SJCRH30 (cell line): Measurements from ENCODE around the gene RHBDF2. TPM values are rescaled to one million over a fixed set of nuclear protein-coding genes. Genes with fewer than 3 reads are reported as not detected.
A peak's percentile ranks its signal among the peaks of the same experiment; 100 is the strongest.
"Not testable (repeated sequence)": the region's sequence is repeated elsewhere in the genome, so short reads cannot be mapped to it uniquely, and the experiment has no call there.

ENCODE experiments used
- DNase-seq, 2 experiments: peaks; one replicate each; pipeline ENCODE4 v3.0.0-alpha.2; 2015 to 2020
- H3K27ac ChIP-seq: fragments of 250-450 bp; sonication (Bioruptor Pico); 2 replicates; pipeline ENCODE4 v1.5.1; 2020; ENCODE audit warnings: mild to moderate bottlenecking, moderate library complexity
- H3K27me3 ChIP-seq: fragments of 250-450 bp; sonication (Bioruptor Pico); 2 replicates; pipeline ENCODE4 v1.5.1; 2020; ENCODE audit warnings: mild to moderate bottlenecking, moderate library complexity
- H3K36me3 ChIP-seq: fragments of 250-450 bp; sonication (Bioruptor Pico); 2 replicates; pipeline ENCODE4 v1.5.1; 2020; ENCODE audit warnings: mild to moderate bottlenecking, moderate library complexity
- H3K4me1 ChIP-seq: fragments of 250-450 bp; sonication (Bioruptor Pico); 2 replicates; pipeline ENCODE4 v1.5.1; 2020; ENCODE audit warnings: mild to moderate bottlenecking, moderate library complexity
- H3K4me3 ChIP-seq: fragments of 250-450 bp; sonication (Bioruptor Pico); 2 replicates; pipeline ENCODE4 v1.5.1; 2020; ENCODE audit warnings: mild to moderate bottlenecking, moderate library complexity
- H3K9me3 ChIP-seq: fragments of 250-450 bp; sonication (Bioruptor Pico); replicated peaks from 2 replicates; pipeline ENCODE4 v1.5.1; 2020; ENCODE audit warnings: mild to moderate bottlenecking, moderate library complexity
- total RNA-seq: library from RNA; depleted of rRNA; stranded (reverse); fragments of >200 nt; shearing (Covaris generic); gene quantifications from 2 replicates; pipeline ENCODE4 v1.2.3, GENCODE V29; 2014

The RHBDF2 gene
- total RNA-seq, 1 experiment from 2014 or later = 2.5 TPM

DNA sequence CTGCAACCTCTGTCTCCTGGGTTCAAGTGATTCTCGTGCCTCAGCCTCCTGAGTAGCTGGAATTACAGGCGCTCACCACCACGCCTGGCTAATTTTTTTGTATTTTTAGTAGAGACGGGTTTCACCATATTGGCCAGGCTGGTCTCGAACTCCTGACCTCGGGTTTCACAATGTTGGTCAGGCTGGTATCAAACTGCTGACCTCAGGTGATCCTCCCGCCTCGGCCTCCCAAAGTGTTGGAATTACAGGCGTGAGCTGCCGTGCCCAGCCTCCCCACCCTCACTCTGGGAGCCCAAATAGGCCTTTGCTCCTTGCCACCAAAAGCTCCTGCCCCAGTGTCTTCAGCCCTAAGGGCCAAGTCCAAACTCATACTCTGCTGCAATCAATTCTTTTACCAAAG lies 20.5 kb upstream of the RHBDF2 start:
- H3K27me3 ChIP-seq = peaks cover 38% of the 10 kb centered on the region
- not testable (repeated sequence) for H3K27ac ChIP-seq, H3K9me3 ChIP-seq, H3K36me3 ChIP-seq, H3K4me3 ChIP-seq, H3K4me1 ChIP-seq, DNase-seq

DNA sequence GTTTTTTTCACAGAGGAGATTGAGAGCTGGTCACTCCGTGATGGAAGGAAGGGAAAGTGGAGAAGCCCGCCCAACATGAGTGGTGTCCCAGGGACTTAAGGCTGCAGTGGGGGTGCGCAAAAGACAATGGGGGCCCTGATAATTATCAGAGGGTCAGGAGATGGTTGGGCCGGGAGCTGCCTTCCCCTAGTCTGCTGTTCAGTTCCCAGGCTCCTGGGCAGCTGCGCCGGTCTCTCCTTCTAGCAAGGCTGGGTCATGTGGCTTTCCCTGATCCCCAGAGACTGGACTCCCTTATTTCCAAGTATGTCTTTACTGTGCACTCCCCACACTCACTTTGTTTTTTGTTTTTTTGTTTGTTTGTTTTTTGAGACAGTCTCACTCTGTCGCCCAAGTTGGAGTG lies 20.0 kb upstream of the RHBDF2 start:
- H3K36me3 ChIP-seq = no peaks in the 10 kb centered on the region
- H3K9me3 ChIP-seq = no peaks in the 10 kb centered on the region
- no peak for DNase-seq
- peaks cover 10% of the 10 kb centered on the region for H3K4me1 ChIP-seq
- H3K27me3 ChIP-seq = peaks cover 38% of the 10 kb centered on the region
- H3K4me3 ChIP-seq = no peak overlapping the region
- no peak overlapping the region for H3K27ac ChIP-seq

DNA sequence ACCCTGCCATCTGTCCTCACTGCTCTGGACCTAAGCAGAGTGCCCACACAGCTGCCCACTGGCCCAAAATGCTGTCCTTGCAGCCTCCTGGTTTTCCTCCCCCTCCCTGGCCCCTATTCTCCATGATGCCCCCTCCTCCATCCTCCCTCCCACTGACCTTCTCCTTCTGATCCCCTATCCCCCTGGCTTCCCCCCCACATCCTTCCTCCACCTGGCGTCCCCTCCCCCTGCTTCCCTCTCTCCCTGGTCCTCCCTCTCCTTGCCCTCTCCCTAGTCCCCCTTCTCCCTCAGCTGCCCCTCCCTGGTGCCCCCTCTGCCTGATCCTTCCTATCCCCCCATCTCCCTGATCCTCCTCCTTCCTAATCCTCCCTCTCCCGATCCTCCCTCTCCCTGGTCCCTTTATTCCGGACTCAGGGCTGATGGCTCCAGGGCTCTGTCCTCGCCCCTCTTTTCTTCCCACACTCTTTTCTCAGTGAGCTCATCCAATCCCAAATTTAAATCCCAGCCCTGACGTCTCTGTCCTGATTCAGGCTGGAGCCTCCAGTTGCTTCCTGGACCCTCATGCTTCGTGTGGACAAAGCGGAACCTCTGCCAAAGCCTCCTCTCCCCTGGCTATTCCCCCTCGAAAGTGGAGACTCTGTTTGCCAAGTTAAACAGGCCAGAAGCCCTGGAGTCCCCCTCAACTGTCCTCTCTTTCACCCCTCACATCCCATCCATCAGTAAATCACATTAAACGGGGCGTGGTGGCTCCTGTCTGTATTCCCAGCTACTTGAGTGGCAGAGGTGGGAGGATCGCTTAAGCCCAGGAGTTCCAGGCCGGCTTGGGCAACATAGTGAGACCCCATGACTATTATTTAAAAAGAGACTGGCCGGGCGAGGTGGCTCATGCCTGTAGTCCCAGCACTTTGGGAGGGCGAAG lies 18.1 kb upstream of the RHBDF2 start:
- Histone ChIP-seq H3K27ac (no peak overlapping the region), H3K4me3 (no peak overlapping the region), H3K4me1 (no peaks in the 10 kb centered on the region), H3K27me3 (peaks cover 31% of the 10 kb centered on the region), H3K9me3 (no peaks in the 10 kb centered on the region), H3K36me3 (no peaks in the 10 kb centered on the region)
- no peak for DNase-seq

DNA sequence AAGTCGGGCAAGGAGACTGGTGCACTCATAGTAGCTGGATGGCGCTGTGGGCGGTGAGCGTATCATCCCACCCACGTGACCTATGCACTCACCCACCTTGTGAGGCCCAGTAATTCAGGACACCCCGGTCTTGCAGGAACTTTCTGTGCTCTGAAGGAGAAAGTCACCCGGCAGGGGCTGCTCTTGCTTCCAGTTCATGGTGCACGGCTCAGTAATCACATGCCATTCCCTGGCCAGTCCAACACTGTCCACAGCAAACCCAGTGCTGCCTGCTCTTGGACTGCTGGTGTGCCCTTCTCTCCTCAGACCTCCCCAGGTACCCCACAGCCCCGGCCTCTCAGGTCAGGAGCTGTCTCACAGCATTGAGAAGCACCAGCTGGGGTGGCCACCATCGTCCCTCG lies 16.4 kb upstream of the RHBDF2 start:
- Histone ChIP-seq H3K27me3 (peaks cover 35% of the 10 kb centered on the region), H3K4me3 (no peak overlapping the region), H3K36me3 (no peaks in the 10 kb centered on the region), H3K4me1 (no peaks in the 10 kb centered on the region), H3K9me3 (no peaks in the 10 kb centered on the region), H3K27ac (no peak overlapping the region)
- DNase-seq = no peak

DNA sequence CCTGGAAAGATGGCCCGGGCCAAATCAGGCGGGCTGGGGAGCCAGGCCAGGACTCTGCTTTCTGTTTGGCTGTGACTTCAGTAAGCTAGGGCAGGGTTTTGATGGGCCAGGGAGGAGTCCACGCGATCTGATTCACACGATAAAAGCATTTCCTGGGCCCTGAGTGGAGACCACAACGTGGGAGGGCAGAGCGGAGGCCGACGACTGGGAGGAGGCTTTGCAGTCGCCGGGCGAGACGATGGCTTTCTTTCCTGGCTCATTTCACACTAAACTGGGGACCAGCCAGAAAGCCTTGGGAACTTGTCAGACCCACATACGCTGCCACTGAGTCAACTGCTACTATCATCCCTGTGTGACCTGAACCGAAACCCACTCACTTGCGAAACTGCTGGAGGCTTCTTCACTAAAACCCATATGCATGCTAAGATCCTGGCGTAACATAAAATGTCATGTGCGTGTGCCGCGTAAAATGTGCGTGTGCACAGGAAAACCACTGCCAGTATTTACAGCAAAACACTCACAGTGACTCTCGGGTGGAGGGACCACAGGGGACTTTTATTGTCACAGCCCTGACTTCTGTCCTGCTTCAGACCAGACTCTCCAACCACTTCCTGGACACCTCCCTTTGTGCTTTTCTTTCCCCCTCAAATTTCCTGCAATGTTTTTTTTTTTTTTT lies 14.2 kb upstream of the RHBDF2 start:
- Histone ChIP-seq H3K9me3 (no peaks in the 10 kb centered on the region), H3K27ac (no peak overlapping the region), H3K4me3 (no peak overlapping the region), H3K4me1 (no peaks in the 10 kb centered on the region), H3K36me3 (no peaks in the 10 kb centered on the region), H3K27me3 (peaks cover 20% of the 10 kb centered on the region)
- DNase-seq = no peak

DNA sequence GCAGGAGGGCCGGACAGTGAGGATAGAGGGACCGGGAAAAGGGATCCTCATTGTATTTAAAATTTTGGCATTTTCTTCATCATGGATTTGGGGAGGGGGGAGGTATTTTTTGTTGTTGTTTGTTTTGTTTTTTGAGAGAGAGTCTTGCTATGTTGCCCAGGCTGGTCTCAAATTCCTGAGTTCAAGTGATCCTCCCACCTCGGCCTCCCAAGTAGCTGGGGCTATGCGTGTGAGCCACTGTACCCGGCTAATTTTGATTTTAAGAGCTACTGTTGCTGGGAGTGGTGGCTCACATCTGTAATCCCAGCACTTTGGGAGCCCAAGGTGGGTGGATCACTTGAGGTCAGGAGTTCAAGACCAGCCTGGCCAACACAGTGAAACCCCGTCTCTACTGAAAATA lies 13.1 kb upstream of the RHBDF2 start:
- H3K4me3 ChIP-seq, H3K27ac ChIP-seq, H3K36me3 ChIP-seq, H3K4me1 ChIP-seq, H3K9me3 ChIP-seq, DNase-seq: not testable (repeated sequence)
- peaks cover 13% of the 10 kb centered on the region; the same call in 1 of the 2 replicates for H3K27me3 ChIP-seq

DNA sequence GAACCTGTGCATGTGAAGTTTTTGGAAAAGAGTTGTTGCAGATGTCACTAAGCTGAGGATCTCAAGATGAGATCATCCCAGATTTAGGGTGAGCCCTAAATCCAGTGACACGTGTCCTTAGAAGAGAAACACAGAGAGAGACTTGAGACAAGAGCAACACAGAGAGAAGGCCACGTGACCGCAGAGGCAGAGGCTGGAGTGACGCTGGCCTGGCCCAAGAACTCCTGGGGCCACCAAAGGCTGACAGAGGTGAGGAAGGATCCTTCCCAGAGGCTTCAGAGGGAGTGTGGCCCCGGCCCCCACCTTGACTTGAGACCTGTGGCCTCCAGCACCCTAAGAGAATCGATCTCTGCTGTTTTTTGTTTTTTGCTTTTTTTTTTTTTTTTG lies 12.1 kb upstream of the RHBDF2 start:
- no peaks in the 10 kb centered on the region for H3K4me1 ChIP-seq
- no peak for DNase-seq

DNA sequence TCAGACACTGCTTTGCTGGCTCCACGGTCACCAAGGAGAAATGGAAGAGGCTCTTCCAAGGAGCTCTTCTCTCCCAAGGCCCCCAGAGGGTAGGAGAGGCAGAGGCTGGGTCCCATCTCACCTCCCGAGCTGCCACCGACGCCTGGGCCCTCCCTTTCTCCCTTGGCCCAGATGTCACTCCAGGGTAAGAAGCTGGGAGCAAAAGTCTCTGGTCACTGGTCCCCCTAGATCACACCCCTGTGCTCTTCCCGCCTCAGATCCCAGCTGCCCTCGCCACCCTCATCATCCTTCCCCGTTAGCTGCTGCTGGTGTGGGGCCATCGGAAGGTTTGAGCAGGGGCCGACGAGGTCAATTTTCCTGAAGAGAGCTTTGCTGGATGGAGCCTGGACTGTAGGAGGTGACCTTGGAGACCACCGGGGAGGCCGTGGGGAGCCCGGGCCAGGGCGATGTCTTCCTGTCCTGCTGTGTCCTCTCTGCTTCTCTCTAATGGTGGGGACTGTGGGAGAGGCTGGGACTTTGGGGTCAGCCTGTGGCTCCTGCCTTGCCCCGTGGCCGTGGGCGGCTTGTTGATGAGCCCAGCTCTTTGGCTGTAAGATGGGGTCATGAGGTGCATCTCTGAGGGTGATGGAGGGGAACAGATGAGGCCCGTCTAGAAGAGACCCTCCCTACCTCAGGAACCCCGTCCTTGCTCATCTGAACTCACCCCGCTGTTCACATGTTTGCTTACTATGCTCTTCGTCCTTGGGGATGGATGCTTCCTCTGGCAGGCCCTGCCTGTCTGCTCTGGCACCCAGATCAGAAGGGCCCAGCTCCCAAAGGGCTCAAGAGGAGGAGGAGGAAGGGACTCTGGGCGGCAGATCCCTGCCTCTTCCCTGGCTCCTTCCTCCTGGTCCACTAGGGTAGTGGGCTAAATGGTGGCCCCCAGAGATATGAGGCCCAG lies 11.4 kb upstream of the RHBDF2 start:
- Histone ChIP-seq H3K4me3 (no peak overlapping the region), H3K36me3 (no peaks in the 10 kb centered on the region)
- DNase-seq = no peak

More for the DNA sequence above, 12.1 kb upstream of the RHBDF2 start:
- Histone ChIP-seq H3K36me3 (no peaks in the 10 kb centered on the region), H3K9me3 (no peaks in the 10 kb centered on the region), H3K27me3 (peaks cover 13% of the 10 kb centered on the region; the same call in 1 of the 2 replicates), H3K4me3 (no peak overlapping the region), H3K27ac (no peak overlapping the region)

DNA sequence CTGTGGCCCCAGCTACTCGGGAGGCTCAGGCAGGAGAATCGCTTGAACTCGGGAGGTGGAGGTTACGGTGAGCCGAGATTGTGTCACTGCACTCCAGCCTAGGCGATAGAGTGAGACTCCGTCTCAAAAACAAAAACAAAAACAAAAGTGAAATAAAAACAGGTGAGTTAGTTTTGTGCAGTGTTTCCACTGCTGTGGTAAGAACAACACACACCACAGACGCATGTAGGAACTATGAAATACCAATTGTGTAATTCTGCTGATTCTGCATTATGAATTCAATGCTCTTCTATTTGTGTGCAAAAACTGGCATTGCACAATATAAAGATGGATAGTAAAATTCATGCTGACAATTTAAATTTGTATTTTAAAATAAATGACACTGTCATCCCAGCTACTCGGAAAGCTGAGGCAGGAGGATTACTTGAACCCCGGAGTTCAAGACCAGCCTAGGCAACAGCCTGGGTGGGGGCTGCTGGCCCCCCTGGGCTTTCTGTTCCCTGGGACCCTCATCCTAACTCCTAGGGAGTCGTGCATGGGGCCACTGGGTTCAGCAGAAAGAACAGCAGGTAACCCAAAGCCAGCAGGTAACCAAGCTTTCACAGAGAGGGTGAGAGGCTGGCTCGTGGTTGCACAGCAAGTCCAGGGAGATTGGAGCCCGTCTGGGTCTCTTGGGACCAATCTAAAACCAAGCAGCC lies 10.6 kb upstream of the RHBDF2 start:
- Histone ChIP-seq H3K36me3 (no peaks in the 10 kb centered on the region), H3K4me3 (no peak overlapping the region), H3K27me3 (peaks cover 7% of the 10 kb centered on the region; the same call in 1 of the 2 replicates), H3K4me1 (peaks cover 5% of the 10 kb centered on the region), H3K9me3 (no peaks in the 10 kb centered on the region), H3K27ac (no peak overlapping the region)
- no peak for DNase-seq

More for the DNA sequence above, 11.4 kb upstream of the RHBDF2 start:
- Histone ChIP-seq H3K27ac (no peak overlapping the region), H3K9me3 (no peaks in the 10 kb centered on the region), H3K27me3 (peaks cover 8% of the 10 kb centered on the region; the same call in 1 of the 2 replicates), H3K4me1 (no peaks in the 10 kb centered on the region)

DNA sequence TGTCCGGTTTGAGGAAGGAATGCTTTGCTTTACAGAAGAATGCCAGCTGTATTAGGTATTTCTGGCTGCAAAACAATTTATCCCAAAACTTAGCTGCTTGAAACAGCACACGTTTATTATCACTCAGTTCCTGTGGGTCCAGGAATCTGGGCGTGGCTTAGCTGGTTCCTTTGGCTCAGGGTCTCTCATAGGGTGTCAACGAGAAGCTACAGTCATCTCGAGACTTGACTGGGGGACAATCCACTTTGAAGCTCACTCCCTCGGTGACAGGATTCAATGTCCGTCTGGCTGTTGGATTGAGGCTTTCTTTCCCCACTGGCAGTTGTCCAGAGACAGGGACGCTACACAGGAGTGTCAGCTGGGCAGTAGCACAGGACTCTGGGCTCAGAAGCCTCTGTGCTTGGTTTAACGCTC lies 9.6 kb upstream of the RHBDF2 start:
- Histone ChIP-seq H3K27me3 (peaks cover 7% of the 10 kb centered on the region; the same call in 1 of the 2 replicates), H3K9me3 (no peaks in the 10 kb centered on the region), H3K36me3 (no peaks in the 10 kb centered on the region), H3K4me1 (peaks cover 9% of the 10 kb centered on the region), H3K27ac (no peak overlapping the region), H3K4me3 (no peak overlapping the region)
- DNase-seq = peak in 1 of 2 experiments; percentile 58

DNA sequence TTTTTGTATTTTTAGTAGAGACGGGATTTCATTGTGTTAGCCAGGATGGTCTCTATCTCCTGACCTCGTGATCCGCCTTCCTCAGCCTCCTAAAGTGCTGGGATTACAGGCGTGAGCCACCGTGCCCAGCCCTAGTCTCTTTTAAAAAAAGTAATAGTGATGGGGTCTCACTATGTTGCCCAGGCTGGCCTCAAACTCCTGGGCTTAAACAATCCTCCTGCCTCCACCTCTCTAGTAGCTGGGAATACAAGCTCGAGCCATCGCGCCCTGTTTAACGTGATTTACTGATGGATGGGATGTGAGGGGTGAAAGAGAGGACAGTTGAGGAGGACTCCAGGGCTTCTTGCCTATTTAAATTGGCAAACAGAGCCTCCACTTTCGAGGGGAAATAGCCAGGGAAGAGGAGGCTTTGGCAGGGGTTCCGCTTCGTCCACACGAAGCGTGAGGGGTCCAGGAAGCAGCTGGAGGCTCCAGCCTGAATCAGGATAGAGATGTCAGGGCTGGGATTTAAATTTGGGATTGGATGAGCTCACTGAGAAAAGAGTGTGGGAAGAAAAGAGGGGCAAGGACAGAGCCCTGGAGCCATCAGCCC lies 7.3 kb upstream of the RHBDF2 start:
- H3K9me3 ChIP-seq, DNase-seq, H3K36me3 ChIP-seq, H3K4me1 ChIP-seq, H3K4me3 ChIP-seq, H3K27ac ChIP-seq, H3K27me3 ChIP-seq: not testable (repeated sequence)

DNA sequence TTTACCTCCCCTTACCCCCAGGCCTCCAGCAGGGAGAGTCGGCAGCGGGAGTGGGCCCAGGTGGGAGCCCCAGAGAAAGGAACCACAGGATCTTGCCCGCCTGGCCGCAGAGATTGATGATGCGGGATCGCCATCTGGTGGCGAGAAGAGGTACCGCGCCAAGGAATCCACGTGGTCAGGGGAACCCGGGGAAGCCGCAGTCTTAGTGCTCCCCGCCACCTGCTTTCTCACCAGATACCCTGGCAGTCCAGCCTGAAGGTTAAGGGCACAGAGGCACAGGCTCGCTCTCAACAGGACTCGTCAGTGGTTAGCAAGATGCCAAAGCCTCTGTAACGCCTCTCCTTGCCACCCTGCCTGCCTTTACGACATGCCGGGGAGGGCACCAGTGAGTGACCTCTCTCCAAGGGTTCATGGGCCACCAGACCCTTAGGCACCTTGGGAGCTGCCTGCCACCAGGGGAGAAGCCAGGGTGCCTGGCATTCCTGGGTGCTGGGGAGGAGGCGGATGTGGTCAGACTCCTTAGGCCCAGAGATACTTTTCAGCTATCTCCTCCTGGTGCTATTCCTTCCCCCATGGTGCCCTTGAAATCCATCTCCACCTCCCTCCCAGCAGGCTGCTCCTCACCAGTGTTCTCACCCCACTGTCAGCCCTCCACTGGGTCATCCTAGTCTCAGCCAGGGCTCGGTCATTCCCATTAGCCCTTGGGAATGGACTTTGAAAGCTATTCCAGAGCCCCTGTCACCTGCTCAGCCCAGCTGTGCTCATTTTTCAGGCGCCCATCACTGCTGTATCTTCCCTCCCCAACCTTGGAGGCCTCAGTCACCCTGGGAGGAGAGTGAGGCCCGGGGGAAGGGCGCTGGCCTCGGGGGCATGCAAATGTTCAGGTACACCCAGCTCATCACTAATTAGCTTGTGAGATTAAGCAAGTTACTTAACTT lies 5.5 kb upstream of the RHBDF2 start:
- Histone ChIP-seq H3K27ac (no peak overlapping the region), H3K9me3 (no peaks in the 10 kb centered on the region), H3K36me3 (no peaks in the 10 kb centered on the region), H3K27me3 (no peaks in the 10 kb centered on the region), H3K4me1 (peaks cover 9% of the 10 kb centered on the region), H3K4me3 (no peak overlapping the region)
- DNase-seq = peak; percentile 80 to 95

DNA sequence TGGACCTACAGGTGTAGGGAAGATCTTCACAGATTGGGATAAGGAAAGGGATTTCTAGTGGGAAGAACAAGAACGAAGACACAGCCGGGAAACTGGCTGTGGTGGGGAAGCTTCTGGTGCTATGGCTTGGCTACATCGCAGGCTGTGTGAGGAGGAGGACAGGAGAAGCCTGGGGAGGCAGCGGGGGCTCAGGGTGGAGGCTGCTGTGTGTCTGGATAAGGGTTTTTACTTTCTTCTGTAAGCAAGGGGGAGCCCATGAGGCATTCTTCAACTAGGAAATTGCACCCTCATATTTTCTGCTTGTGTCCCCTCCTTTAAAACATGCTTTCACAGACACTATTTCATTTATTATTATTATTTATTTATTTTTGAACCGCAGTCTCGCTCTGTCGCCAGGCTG lies 2.9 kb upstream of the RHBDF2 start:
- H3K4me1 ChIP-seq = peaks cover 10% of the 10 kb centered on the region
- H3K36me3 ChIP-seq = no peaks in the 10 kb centered on the region
- H3K9me3 ChIP-seq = no peaks in the 10 kb centered on the region
- H3K4me3 ChIP-seq = no peak overlapping the region
- peak in 1 of 2 experiments; percentile 46 for DNase-seq
- H3K27ac ChIP-seq = no peak overlapping the region
- H3K27me3 ChIP-seq = no peaks in the 10 kb centered on the region
